Urothelium cell line (cell line): ENCODE measurements around the gene IQCM.

ENCODE experiments used
- DNase-seq: peaks from one replicate; pipeline ENCODE4 v3.0.0; 2011; ENCODE audit warnings: low spot score, mixed read lengths
- FAIRE-seq: peaks from 2 replicates; lab custom pipeline; 2011; peaks lifted over from hg19 to GRCh38; lab: Jason Lieb, UNC

The IQCM gene

GRCh38 chr4:149781150-149781549 lies 34.5 kb downstream of the IQCM start:
- DNase-seq (no peak), FAIRE-seq (no peak)

- no peak for FAIRE-seq
- DNase-seq = no peak
These were observed 47.2 kb downstream of the IQCM start for GRCh38 chr4:149768477-149768876.

GRCh38 chr4:149766135-149766534 lies 49.5 kb downstream of the IQCM start:
- no peak for FAIRE-seq
- no peak for DNase-seq

GRCh38 chr4:149765630-149766029 lies 50.0 kb downstream of the IQCM start:
- DNase-seq = no peak
- no peak for FAIRE-seq

- FAIRE-seq = no peak
- no peak for DNase-seq
These were observed 59.7 kb downstream of the IQCM start for GRCh38 chr4:149755969-149756368.

GRCh38 chr4:149754526-149754925 lies 61.1 kb downstream of the IQCM start:
- FAIRE-seq (no peak), DNase-seq (no peak)

- FAIRE-seq = no peak
- no peak for DNase-seq
These were observed 62.9 kb downstream of the IQCM start for GRCh38 chr4:149752729-149753128.

- DNase-seq (no peak), FAIRE-seq (no peak)
These were observed 64.5 kb downstream of the IQCM start for GRCh38 chr4:149751174-149751573.

- FAIRE-seq (no peak), DNase-seq (no peak)
These were observed 65.9 kb downstream of the IQCM start for GRCh38 chr4:149749784-149750183.

- FAIRE-seq = no peak
These were observed 68.0 kb downstream of the IQCM start for GRCh38 chr4:149747646-149748045.

GRCh38 chr4:149746276-149746675 lies 69.4 kb downstream of the IQCM start:
- DNase-seq (no peak), FAIRE-seq (no peak)

More at GRCh38 chr4:149747646-149748045, 68.0 kb downstream of the IQCM start:
- no peak for DNase-seq

GRCh38 chr4:149741186-149741831 lies 74.3 kb downstream of the IQCM start:
- DNase-seq = no peak
- no peak for FAIRE-seq

- no peak for DNase-seq
- FAIRE-seq = no peak
These were observed 77.5 kb downstream of the IQCM start for GRCh38 chr4:149738156-149738555.

GRCh38 chr4:149735796-149736195 lies 79.8 kb downstream of the IQCM start:
- FAIRE-seq = no peak
- DNase-seq = no peak

GRCh38 chr4:149728444-149728843 lies 87.2 kb downstream of the IQCM start:
- FAIRE-seq = no peak
- DNase-seq = no peak

- no peak for FAIRE-seq
- DNase-seq = no peak
These were observed 88.0 kb downstream of the IQCM start for GRCh38 chr4:149727663-149728062.

GRCh38 chr4:149723065-149723464 lies 92.6 kb downstream of the IQCM start:
- no peak for DNase-seq
- FAIRE-seq = no peak

GRCh38 chr4:149719806-149720205 lies 95.8 kb downstream of the IQCM start:
- DNase-seq (no peak), FAIRE-seq (no peak)

GRCh38 chr4:149719357-149719756 lies 96.3 kb downstream of the IQCM start:
- DNase-seq (no peak), FAIRE-seq (no peak)

GRCh38 chr4:149718500-149718899 lies 97.1 kb downstream of the IQCM start:
- no peak for DNase-seq
- FAIRE-seq = no peak

- FAIRE-seq = no peak
- DNase-seq = no peak
These were observed 98.9 kb downstream of the IQCM start for GRCh38 chr4:149716728-149717127.

- DNase-seq = no peak
- FAIRE-seq = no peak
These were observed 99.6 kb downstream of the IQCM start for GRCh38 chr4:149715822-149716585.
